Lower lobe of right lung (tissue), 2 donors: ENCODE data around the gene PMPCA. TPM values are rescaled to one million over a fixed set of nuclear protein-coding genes. Genes with fewer than 3 reads are reported as not detected.

Experiments
- ATAC-seq, 2 donors: fragments of 200-7000 bp; cut with Tn5 transposase; one replicate each; pipeline ENCODE4 v1.9.1; 2020 to 2022; ENCODE audit warnings: mild to moderate bottlenecking in 2 of 2, moderate library complexity in 2 of 2
- DNase-seq: peaks from one replicate; pipeline ENCODE4 v3.0.0-alpha.2; 2020
- H3K27ac ChIP-seq: fragments of 200-600 bp; one replicate; pipeline ENCODE4 v1.8.0; 2022
- H3K27me3 ChIP-seq: fragments of 200-600 bp; one replicate; pipeline ENCODE4 v1.8.0; 2022; ENCODE audit warnings: low read depth
- H3K36me3 ChIP-seq: fragments of 200-600 bp; one replicate; pipeline ENCODE4 v1.8.0; 2022; ENCODE audit warnings: mild to moderate bottlenecking
- H3K4me1 ChIP-seq: fragments of 200-600 bp; one replicate; pipeline ENCODE4 v1.8.0; 2022
- H3K4me3 ChIP-seq: fragments of 200-600 bp; one replicate; pipeline ENCODE4 v1.8.0; 2022; ENCODE audit warnings: mild to moderate bottlenecking
- H3K9me3 ChIP-seq: fragments of 200-600 bp; one replicate; pipeline ENCODE4 v1.8.0; 2022
- intact Hi-C: fragments of 100-400 bp; cut with DNase I; formaldehyde crosslinking; loops from one replicate; pipeline ENCODE4 v1.11.0; 2022
- total RNA-seq: library from RNA; stranded (reverse); fragmentation: NEBNext Ultra II Directional; extraction: Animal tissue kit (Norgen Biotek cat#: 25700); gene quantifications from one replicate; pipeline ENCODE4 v1.2.1, GENCODE V29; 2021
- TF ChIP-seq, protein P1 (sequence below): fragments of 200-600 bp; IDR thresholded peaks from one replicate; pipeline ENCODE4 v1.8.0; 2022; ENCODE audit warnings: antibody characterized with exemption, mild to moderate bottlenecking
- donor health status: DM: no; HTN: yes; CAD: no; lungs with severe emphysema.

The PMPCA gene
- total RNA-seq, 1 donor from 2014 or later = 43.2 TPM

DNA sequence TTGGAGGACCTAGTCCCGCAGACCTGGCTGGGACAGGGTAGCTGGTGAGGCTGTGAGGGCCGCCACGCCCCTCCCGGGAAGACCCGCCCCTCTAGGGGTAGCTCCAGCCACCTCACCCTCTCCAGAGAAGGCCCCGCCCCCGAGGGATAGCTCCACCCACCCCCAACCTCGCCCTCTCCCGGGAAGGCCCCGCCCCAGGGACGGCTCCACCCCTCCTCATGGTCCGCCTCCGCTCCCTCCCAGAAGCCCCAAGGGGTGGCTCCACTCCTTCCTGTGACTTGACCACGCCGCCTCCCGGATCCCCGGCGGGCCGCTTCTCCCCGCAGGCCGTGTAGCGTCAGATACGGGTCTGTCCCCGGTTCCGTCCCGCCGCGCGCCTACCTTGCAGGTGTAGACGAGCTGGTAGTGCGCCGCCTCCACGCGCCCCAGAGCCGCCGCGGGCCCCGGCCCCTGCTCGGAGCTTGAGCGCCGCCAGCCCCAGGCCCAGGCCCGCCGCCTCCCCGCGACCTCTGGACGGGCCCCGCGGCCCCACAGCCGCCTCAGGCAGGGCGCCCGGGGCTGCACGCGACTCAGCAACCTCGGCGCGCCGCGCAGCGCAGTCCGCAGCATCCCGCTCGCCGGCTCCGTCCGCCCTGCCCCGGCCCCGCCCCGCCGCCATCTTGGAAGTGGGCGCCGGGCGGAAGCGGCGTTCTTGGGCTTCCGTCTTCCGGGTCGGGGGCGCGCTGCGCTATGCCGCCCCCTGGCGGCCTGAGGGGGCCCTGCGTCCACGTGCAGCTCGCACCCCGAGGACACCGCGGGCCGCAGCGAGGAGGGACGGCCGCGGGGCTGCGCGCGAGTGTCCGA, 47.1 kb upstream of the PMPCA start, which contains the start of gene DNLZ:
DNLZ (minus strand) TSS at position 639 of the 843 bp plus-strand sequence; CDS start at position 609, 30 bp downstream.
- H3K9me3 ChIP-seq = no peaks in the 10 kb centered on the region
- H3K27me3 ChIP-seq = no peaks in the 10 kb centered on the region
- H3K4me3 ChIP-seq = peak within 1 kb of the TSS; percentile 79
- peak; percentile 95 for ATAC-seq
- peak within 1 kb of the TSS; percentile 92 for H3K27ac ChIP-seq
- intact Hi-C loops = no loop called here
- peak; percentile 98 for DNase-seq
- no peaks in the 10 kb centered on the region for H3K36me3 ChIP-seq
- TF ChIP-seq, protein P1, sequence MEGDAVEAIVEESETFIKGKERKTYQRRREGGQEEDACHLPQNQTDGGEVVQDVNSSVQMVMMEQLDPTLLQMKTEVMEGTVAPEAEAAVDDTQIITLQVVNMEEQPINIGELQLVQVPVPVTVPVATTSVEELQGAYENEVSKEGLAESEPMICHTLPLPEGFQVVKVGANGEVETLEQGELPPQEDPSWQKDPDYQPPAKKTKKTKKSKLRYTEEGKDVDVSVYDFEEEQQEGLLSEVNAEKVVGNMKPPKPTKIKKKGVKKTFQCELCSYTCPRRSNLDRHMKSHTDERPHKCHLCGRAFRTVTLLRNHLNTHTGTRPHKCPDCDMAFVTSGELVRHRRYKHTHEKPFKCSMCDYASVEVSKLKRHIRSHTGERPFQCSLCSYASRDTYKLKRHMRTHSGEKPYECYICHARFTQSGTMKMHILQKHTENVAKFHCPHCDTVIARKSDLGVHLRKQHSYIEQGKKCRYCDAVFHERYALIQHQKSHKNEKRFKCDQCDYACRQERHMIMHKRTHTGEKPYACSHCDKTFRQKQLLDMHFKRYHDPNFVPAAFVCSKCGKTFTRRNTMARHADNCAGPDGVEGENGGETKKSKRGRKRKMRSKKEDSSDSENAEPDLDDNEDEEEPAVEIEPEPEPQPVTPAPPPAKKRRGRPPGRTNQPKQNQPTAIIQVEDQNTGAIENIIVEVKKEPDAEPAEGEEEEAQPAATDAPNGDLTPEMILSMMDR = peak; percentile 98
- H3K4me1 ChIP-seq = peaks cover 28% of the 10 kb centered on the region

DNA sequence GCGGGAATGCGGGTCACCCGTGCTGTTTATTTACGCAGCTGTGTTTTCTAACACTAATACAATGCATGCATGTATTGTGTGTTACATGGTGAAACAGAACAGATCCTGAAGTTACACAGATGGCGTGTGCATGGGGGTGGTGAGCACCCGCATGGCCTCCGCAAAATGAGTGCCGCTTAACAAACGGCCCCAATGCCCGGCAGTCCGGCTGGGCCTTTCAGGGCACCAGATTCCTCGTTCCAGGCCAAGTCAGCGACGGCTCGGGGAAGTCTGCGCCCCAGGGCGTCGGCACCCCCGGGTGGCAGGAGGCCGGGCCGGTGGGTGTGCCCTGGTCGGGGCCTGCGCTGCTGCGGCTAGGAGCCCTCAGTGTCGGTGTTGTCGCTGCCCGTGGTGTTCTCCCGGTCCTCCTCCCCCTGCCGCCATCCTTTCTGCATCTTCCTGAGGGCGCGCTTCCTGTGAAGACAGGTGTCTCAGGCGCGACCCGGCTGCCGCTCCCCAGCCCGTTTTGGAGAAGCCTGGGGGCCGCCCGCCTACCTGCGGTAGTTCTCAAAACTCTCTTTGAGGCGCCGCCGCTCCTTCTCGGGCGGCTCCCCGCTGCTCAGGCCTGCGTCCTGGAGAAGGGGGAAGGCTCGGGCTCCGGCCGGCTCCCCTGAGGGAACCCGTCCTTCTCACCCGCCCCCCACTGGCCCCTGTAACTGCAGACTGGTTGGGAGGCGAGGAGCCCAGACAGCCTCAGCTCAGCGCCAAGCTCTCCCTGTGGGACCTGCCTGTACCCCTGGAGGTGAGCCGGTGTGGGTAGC, 46.3 kb upstream of the PMPCA start:
- intact Hi-C loops = no loop called here
- H3K4me3 ChIP-seq = peak overlapping the region; percentile 79
- peaks cover 28% of the 10 kb centered on the region for H3K4me1 ChIP-seq
- TF ChIP-seq, protein P1 = peak; percentile 11
- H3K27me3 ChIP-seq = no peaks in the 10 kb centered on the region
- ATAC-seq = no peak
- H3K27ac ChIP-seq = no peak overlapping the region
- DNase-seq = no peak
- no peaks in the 10 kb centered on the region for H3K9me3 ChIP-seq
- no peaks in the 10 kb centered on the region for H3K36me3 ChIP-seq

DNA sequence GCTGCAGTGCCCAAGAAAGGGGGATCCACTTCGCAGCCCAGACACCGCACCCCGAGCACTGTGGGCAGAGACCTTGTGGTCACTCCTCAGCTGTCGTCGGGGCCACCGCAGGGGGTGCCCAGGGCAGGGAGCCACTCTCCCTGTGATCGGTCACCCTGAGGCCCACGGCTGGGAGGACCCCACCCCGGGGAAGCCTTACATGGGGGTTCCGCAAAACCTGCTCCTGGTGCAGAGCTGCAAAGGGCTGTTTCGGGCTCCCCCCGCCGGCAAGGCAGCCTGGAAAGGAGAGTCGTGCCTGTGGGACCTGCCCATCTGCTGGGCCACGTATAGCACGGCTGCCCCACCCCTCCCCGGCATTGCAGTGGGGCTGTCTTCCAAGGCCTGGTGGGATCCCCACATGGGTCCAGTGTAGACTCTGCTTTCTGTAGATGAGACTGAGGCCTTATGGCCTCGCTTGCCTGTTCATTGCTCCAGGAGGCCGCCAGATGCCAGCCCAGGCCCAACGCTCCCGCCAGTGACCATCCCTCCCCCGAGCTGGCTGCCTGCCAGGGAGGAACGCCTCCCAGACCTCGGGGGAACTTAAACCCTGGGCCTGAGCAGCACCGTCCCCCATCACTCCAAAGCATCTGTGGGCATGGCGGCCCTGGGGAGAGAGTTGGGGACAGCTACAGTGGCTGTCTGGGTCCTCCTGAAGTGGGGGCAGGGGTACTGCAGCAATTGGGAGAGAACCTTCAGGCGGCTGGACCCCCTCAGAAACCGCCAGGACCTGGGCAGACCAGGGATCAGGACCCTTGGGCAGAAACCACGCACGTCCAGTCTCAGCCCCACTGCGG, 45.3 kb upstream of the PMPCA start:
- intact Hi-C loops = no loop called here
- Histone ChIP-seq H3K27ac (no peak overlapping the region), H3K4me3 (no peak overlapping the region), H3K36me3 (no peaks in the 10 kb centered on the region), H3K9me3 (no peaks in the 10 kb centered on the region), H3K4me1 (peaks cover 28% of the 10 kb centered on the region), H3K27me3 (no peaks in the 10 kb centered on the region)
- ATAC-seq (no peak), DNase-seq (no peak)
- TF ChIP-seq, protein P1 = no peak

DNA sequence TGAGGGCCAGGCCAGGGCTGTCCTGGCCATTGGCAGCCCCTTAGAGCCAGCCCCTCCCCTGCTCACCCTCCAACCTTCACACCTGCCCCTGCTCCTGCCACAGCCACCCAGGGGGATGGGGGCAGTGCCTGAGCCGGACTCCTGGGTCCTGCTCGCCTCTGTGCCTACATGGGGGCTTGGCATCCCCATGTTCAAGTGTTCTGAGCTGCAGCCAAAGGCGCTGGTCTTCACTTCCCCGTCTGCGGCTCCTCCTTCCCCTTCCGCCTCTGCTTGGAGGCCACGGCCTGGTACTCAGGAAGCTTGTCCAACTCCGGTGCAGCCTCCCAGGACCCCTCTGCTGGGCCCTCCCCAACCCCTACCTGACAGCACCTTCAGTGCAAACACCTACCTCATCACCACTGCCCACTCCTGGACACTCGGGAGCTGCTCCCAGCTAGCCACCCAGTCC, 44.7 kb upstream of the PMPCA start:
- Histone ChIP-seq H3K27me3 (no peaks in the 10 kb centered on the region), H3K36me3 (no peaks in the 10 kb centered on the region), H3K4me3 (no peak overlapping the region), H3K9me3 (no peaks in the 10 kb centered on the region), H3K27ac (peak overlapping the region; percentile 21), H3K4me1 (peaks cover 28% of the 10 kb centered on the region)
- TF ChIP-seq, protein P1 = no peak
- ATAC-seq = no peak
- intact Hi-C loops = no loop called here
- peak; percentile 75 for DNase-seq

DNA sequence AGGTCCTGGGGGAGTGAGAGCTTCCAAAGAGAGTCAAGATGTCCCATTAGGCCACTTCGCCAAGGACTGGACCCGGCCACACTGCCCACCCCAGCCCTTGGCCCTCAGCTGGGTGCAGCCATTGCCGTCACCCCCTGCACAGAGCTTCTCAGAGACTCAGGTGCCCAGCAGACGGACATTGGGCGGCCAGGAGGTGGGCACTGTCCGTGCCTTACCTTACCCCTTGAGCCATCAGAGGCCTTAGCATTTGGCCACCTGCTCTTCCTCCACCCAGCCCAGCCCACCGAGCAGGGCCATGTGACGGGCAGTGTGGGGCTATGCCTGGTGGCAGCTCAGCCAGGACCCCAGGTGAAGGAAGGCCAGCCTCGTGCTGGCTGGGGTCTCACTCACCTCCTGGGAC, 43.6 kb upstream of the PMPCA start:
- no peak for ATAC-seq
- Histone ChIP-seq H3K4me1 (peaks cover 23% of the 10 kb centered on the region), H3K27me3 (no peaks in the 10 kb centered on the region), H3K4me3 (no peak overlapping the region), H3K36me3 (no peaks in the 10 kb centered on the region), H3K9me3 (no peaks in the 10 kb centered on the region), H3K27ac (no peak overlapping the region)
- DNase-seq = no peak
- TF ChIP-seq, protein P1 = no peak
- intact Hi-C loops = no loop called here
